Measurements from ENCODE around the gene ST7. TPM values are rescaled to one million over a fixed set of nuclear protein-coding genes. Genes with fewer than 3 reads are reported as not detected.
"Not testable (repeated sequence)": the region's sequence is repeated elsewhere in the genome, so short reads cannot be mapped to it uniquely, and the experiment has no call there.

Gene ST7
- total RNA-seq, 1 donor from 2014 or later, result 18.9 TPM

DNA sequence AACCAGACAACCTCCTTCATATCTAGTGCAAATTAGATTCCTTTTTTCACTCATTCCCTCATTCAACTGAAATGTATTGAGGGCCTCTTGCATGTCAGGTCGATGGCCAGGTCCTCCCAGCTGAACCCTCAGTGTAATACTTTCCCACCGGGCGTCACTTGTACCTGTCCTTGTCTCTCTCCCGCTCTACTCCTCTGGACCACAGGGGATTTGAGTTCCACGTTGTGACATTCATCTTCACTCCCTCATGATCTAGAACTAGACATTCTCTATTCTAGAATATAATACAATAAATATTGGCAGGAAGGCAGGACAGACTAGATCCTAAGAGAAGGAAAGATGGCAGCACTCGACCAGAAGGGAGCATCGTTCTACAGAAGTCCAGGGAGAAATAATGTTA, 285.6 kb downstream of the ST7 start:
- DNase-seq, result no peak

DNA sequence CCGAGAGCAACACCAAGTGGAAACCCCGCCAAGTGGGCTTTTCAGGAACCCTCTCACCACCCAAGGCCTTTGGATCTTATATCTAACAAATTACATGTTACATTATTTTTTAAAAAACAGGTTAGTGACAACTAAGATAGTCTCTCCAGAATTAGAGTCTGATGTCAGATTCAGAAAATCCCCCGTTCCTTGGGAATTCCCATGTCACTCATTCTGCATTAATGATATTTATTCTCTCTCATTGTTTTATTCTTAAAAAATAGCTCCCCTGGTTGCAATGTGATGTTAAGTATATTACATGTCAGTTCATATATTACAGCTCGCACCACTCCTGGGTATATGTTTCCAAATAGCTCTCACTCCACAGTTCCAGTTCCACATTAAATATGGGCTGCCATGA, 287.8 kb downstream of the ST7 start:
- DNase-seq, result no peak

DNA sequence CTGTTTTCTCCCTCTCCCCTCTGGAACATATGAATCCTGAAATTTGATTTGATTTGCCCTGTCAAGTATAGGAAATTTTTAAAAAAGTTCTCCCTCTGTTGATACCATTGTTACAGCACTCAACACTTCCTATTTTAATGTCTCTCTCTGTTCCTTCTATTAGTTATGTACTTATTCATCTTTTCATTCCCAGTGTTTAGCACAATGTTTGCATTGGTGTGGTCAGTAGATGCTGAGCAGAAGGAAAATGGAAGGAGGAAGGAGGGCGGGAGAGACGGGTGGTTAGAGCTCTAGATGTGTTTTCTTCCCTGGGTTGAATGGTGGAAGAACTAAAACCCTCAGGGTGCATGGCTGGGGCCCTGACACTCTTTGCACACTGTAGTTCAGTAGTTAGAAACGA, 290.1 kb downstream of the ST7 start:
- DNase-seq, result no peak

DNA sequence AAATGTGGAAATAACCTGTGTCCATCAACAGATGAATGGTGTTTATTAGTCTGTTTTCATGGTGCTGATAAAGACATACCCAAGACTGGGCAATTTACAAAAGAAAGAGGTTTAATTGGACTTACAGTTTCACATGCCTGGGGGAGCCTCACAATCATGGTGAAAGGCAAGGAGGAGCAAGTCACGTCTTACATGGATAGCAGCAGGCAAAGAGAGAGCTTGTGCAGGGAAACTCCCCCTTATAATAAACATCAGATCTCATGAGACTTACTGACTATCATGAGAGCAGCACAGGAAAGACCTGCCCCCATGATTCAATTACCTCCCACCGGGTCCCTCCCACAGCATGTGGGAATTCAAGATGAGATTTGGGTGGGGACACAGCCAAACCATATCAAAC, 292.4 kb downstream of the ST7 start:
- not testable (repeated sequence) for DNase-seq

DNA sequence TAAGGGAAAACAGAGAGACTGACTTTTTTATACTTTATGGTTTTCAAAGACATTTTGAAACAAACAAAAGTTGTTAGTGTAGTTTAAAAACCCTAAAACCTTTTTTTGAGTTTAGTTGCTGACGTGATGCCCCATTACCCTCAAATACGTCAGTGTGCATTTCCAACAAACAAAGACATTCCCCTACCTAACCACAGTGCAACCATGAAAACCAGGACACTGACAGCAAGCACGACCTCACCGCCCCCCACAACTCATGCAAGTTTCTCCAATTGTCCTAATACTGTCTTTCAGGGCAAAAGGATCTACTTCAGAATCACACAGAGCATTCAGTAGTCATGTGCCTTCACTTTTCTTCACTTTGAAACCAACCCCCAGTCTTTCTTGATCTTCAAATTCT, 294.5 kb downstream of the ST7 start:
- DNase-seq, result no peak

DNA sequence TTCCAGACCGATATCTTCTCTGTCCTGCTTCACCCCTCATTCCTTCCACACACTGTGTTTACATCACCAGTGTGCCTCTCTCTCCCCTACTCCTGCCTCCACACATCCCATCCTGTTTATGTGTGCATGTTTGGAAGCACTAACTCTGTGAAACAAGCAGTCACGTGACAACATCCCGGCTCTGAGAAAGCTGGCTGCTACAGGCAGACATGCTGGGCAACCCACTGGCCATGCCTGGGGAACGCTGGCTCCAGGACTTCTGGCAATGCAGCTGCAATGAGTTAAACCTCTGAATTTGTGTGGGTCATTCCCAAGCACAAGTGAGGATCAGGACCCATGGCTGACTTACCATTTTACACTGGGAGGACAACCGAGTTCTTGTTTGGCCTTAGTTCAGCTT, 295.5 kb downstream of the ST7 start:
- no peak for DNase-seq

DNA sequence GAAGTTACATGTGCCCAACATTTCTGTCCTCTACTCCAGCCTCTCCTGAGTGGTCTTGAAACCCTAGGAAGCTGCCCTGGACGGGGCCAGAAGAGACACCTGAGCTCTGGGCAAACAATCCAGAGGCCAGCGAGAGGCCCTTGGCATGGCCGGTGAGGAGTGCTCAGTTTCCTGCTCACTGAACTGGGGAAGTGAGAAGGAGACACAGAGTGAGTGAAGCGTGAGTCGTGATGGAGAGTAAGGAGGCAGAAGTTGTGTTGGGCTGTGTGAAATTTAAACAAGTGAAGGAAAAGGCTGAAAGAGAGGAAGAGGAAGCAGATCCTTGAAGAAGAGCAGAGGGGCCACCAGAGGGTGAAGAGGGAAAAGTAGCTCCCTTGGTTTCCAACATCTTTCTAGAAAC, 296.4 kb downstream of the ST7 start:
- no peak for DNase-seq

DNA sequence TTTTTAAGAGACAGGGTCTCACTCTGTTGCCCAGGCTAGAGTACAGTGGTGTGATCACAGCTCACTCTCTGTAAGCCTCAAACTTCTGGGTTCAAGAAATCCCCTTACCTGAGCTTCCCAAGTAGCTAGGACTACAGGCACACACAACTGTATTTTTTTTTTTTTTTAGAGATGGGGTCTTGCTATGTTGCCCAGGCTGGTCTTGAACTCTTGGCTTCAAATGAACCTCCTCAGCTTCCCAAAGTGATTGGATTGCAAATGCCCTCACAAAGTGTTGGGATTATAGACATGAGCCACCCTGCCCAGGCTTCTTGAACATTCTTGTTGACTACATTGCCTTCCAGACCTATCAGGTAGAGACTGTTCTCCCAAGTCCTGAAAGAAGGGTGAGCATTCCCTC, 296.9 kb downstream of the ST7 start:
- no peak for DNase-seq

DNA sequence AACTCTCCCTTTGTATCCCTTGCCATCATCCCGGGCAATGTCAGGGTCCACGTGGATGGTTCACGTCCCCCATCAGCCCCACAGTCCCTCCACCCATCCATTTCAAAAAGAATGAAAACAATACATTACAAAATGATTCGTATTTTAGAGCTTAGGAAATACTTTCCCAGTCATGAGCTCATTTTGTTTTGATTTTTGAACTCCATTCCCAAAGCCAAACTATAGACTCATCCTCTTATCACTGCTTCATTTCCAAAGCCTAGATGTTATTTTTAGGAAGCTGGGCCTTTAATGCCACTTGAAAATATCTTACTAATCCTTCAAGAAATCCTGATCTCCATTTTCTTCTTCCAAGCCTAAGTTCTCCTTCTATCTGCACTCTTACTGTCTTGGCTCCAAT, 297.5 kb downstream of the ST7 start:
- DNase-seq, result no peak

DNA sequence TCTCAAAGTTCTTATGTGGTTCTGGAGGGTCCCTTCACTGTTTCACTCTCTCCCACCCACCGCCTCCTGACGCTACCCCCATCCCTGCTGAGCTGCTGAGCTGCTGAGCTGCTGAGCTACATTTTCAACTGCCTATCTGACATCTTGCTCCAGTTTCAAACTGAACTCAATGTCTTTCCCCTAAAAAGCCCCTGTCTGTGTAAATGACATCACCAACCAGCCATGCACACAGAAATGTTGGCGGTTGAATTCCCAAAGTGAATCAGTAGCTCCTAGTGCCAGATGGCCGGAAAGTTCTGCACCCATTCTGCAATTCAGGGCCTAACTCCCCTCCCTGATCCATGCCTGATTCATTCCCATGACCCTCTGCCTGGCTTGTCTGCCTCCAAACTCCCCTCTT, 298.4 kb downstream of the ST7 start:
- no peak for DNase-seq

DNA sequence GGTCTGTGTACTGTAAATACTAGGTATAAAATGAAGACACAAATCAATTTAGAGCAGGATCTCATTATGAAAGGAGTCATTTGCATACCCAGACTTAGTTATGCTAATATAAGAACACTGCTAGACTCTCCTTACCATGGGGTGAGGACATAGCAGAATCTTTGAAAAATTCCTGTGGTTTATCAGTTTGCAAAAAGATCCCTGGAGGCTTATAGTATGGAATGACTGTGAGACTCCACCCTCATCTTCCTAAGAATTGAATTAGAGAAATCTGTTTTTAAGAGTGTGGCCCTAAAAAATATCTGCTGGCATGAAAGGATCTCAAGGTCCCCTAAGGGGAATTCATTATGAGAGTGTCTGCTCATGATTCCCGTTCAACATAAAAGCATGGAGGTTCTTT, 306.3 kb downstream of the ST7 start:
- DNase-seq, result no peak

DNA sequence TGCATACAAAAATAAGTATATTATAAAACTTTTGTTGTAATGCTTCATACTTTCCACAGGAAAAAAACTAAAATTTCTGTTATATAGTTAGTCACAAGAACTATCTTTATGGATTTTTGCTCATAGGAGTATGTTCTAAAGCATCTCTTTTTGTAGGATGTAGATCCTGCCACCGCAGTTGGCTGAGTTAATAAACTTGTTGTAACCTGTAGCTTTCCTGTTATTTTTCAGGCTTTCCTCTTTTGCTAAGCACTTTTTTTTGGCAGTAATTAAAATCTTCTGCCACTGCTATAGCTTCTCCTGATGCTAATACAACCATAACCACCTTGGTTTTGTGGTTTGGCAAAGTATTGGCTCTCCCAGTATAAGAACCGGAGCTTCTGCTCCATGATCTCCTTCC, 309.2 kb downstream of the ST7 start:
- DNase-seq, result no peak

DNA sequence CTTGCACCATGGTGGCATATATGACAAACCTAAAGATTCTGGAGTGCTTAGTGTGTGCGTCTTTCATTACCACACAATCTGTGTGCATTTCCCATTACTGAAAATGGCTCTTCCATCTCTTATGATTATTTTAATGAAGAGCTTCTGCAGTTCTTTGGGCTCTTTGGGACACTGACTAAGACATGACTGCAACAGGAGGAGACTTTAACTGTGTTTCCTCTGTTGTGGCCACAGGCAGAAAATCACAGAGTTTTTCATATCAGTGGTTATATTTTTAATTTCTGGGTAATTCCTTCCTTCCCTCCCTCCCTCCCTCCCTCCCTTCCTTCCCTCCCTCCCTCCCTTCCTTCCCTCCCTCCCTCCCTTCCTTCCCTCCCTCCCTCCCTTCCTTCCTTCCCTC, 311.4 kb downstream of the ST7 start:
- no peak for DNase-seq

DNA sequence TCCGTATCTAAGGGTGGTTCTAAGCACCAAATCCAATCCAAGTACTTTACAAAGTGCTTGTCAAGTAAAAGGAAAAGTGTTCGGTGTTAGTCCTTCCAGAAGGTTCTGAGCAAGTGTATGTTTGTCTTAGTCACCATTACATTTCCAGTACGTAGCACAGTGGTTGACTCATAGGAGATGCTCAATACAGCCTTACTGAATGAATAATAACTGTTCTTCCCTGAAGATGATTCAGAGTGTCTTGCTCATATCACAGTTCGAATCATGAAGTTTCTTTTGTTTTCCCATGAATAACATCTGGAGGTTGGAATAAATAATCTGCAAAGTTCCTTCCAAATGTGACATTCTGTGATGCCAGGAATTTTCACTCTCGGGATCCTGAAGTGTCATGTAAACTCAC, 316.1 kb downstream of the ST7 start:
- peak; percentile 78 for DNase-seq

DNA sequence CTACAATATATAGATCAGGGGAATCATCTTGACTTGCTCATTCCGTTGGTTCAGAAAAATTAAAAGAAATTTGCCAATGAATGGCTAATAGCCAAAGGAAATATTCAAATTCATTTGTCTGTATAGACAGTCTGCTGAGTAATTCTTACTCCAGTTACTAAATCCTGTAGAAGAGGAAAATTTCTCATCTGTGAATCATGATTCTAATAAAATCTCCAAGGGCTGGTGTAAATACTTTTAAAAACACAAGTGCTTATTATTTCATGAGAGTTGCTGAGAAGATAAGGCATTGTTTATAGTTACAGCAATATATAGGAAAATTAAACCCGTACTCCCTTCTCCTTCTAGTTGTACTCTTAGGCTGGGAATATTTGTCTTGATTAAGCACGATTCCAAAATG, 316.6 kb downstream of the ST7 start:
- DNase-seq, result peak; percentile 12

DNA sequence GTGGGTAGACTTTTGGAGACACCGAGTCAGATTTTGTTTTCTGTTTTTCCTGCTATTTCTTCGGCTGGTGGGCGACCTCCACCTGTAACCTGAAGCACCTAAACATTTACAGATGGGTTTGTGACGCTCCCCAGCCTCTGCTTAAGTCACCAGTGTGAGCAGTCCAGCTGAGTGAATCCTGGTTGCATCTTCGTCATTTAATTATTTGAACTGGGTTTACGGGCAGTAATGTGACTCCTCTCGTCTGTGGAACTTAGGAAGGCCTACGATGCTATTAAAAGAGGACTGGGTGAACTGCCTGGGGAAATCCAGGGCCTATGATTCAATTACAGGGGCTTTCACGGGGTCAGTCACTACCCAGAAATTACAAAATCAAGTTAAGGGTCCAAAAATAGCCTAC, 317.1 kb downstream of the ST7 start:
- no peak for DNase-seq

DNA sequence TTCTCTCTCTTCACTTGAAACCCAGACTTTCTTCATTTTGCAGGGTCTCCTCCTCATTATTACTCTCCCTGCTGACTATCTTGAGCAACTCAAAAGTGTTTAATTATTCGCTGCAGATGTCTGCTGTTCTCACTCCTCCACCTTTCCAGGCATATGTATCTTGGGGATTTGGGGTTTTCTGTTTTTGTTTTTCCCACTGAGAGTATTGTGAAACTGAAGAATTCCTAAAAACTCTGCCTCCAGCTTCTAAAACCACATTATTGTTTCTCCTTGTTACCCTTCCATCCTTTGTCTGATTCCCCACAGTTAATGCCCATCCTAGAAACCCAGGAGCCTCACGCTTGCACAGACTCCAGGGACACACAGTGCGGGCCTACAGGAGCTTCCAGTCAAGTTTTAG, 318.3 kb downstream of the ST7 start:
- DNase-seq, result no peak

DNA sequence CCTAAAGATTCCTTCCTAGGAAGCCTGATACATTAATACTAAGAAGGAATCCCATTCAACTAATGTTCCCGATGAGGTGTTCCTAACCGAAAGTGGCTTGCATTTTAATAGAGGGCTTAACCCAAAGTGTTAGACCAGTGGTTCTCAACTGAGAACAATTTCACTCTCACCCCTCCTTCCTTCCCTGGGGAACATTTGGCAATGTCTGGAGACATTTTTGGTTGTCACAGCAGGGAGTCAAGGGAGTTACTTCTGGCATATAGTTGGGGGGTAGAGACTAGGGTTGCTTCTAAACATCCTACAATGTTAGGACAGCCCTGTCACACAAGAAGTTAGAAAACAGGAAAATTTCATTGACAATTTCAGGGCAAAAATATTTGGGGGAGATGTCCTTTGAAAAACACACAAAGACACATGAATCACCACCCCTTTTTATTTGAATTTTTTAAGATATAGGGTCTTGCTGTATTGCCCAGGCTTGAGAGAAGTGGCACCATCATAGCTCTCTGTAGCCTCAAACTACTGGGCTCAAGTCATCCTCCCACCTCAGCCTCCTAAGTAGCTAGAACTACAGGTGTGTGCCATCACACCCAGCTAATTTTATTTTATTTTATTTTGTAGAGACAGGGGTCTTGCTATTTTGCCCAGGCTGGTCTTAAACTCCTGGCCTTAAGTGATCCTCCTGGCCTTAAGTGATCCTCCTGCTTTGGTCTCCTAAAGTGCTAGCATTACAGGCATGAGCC, 318.9 kb downstream of the ST7 start:
- no peak for DNase-seq

DNA sequence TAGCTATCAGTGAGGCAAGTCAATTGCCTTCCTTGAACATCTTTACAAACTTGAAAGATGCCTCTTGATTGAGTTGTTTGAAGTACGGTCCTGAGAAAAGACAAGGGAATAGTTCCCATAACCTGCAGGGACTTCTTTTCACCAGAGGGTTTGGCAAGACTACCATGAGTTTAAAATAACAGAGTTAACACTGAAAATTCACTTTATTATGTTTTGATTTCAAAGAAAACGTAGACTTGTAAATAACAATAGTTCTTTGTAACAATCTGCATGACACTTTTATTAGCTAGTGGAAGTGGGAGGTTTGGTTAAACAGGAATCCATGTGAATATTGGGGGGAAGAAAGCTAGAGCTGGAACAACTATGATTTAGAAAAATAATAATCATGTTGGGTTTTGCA, 320.0 kb downstream of the ST7 start:
- DNase-seq, result no peak

DNA sequence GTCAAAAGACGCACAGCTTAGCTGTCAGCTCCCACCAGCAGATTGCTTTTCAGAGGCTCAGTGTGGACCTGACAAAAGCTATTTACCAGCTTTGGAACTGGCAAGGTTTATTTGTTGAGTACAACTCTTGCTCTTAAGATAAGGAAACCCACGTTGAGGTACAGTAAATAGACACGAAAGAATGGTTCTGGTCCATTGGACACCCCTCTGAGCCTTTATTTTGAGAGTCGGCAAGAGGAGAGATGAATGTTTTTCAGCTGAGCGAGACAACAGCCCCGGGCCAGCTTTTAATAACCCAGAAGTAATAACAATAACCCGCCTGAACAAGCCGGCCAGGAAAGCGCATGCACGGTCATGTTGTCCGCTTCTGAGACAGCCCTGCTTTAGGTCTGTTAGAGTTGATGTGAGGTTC, 320.5 kb downstream of the ST7 start:
- no peak for DNase-seq

DNA sequence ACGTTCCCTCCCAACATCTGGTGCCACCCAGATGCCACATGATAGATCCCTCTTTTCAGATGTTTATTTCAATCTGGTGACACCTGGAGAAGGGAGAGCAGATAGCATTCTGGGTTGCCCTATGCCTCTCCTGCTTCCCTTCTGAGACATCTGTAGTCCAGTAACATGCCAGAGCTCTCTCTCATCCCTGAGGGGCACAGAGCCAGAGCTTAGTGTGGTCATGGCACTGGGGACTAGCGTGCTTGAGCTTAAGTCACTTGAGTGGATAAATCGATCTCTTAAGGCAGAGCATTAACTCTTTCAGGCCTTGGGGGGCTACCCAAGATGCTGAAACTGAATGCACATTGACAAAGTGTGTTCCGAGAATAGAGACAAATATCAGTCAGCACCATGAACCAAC, 321.6 kb downstream of the ST7 start:
- DNase-seq, result no peak

DNA sequence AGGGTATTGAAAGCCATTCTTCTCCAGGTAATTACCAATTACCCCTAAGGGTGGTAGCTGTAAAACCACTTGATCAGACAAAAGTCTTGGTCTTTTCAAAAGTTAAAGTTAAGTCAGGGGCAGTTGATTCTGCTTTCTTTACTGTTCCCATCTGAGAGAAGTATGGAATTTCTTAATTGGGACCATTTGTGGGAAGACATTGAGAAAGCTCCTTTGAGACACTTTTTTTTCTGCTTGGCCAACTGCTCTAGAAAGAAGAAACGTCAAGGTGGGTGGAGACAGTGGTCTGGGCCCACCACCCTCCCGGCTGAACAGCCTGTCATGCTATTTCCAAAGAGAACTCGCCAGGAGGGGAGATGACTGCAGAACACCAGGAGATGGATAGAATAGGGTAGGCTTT, 324.3 kb downstream of the ST7 start:
- DNase-seq, result no peak

DNA sequence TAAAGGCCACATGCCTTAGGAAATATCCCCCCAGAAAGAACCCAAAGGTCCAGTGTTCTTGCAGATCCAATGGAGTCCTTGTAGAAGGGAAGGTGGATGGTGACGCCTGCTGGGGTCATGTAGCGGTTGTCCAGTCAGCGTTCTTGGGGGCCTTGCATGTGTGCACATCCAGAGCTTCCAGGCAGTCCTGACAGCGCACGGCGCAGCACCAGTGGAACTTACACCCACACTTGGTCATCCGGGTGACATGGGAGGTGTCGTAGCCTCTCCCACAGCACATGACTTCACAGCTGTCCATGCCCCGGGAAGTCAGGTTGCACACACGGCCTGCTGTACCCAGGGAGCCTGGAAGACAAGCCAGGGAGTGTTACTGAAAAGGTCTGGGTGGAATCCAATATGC, 324.7 kb downstream of the ST7 start:
- DNase-seq, result no peak

DNA sequence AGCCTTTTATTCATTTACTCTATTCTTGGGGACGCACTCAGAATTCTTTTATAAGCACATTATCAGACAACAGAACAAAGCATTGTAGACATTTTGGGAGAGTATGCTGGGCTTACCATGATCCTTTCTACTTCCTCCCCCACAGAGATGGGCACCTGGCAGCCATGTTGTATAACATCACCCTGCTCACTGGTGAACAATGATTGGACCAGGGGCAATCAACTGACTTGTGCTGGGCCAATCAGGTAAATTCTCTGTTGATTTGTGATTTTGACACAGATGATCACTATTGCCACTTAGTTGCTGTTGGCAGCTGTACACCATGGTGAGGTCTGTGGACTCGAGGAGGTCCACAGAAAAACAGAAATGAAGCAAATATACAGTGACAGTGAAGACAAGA, 325.9 kb downstream of the ST7 start:
- DNase-seq, result no peak

All from dermis blood vessel endothelial cell (primary cell).